CD4-positive, CD25-positive, alpha-beta regulatory T cell (primary cell): ENCODE measurements around the gene PRPF38B. TPM values are rescaled to one million over a fixed set of nuclear protein-coding genes. Genes with fewer than 3 reads are reported as not detected.
"Not testable (repeated sequence)": the region's sequence is repeated elsewhere in the genome, so short reads cannot be mapped to it uniquely, and the experiment has no call there.

Source experiments
- ATAC-seq, 2 donors: fragments of 150-1000 bp; cut with Tn5 transposase; one replicate each; pipeline ENCODE4 v1.10.0; 2021; ENCODE audit warnings: low read depth in 2 of 2, moderate number of reproducible peaks in 2 of 2, moderate library complexity in 1 of 2
- DNase-seq, 3 donors: peaks; one replicate each; pipeline versions ENCODE4 v3.0.0 to v3.0.0-alpha.2; 2012 to 2022; ENCODE audit warnings: mixed read lengths in 1 of 3
- H3K27ac ChIP-seq: one replicate; pipeline ENCODE4 v1.7.0; 2013; ENCODE audit warnings: mild to moderate bottlenecking, low read length; ENCODE audit not compliant: insufficient read depth, poor library complexity, severe bottlenecking
- H3K27me3 ChIP-seq: one replicate; pipeline ENCODE4 v1.7.0; 2013; ENCODE audit warnings: low read length; ENCODE audit not compliant: control insufficient read depth, insufficient read depth
- H3K36me3 ChIP-seq: one replicate; pipeline ENCODE4 v1.7.0; 2013; ENCODE audit warnings: mild to moderate bottlenecking, low read length, moderate library complexity; ENCODE audit not compliant: control insufficient read depth, insufficient read depth
- H3K4me1 ChIP-seq: 2 replicates; pipeline ENCODE4 v1.7.0; 2013; ENCODE audit warnings: mild to moderate bottlenecking, low read length; ENCODE audit not compliant: insufficient read depth, control insufficient read depth, poor library complexity, severe bottlenecking
- H3K4me3 ChIP-seq: one replicate; pipeline ENCODE4 v1.7.0; 2013; ENCODE audit warnings: low read depth, mild to moderate bottlenecking, low read length, moderate library complexity
- H3K9me3 ChIP-seq, 2 experiments: 1 replicate in 1 of 2; 2 replicates in 1 of 2; pipeline ENCODE4 v1.7.0; 2013; ENCODE audit warnings: low read length in 2 of 2, mild to moderate bottlenecking in 1 of 2, moderate library complexity in 1 of 2; ENCODE audit not compliant: control insufficient read depth in 2 of 2
- H3K27ac Mint-ChIP-seq, 3 donors: one replicate each; pipeline ENCODE4 v1.8.0; 2020 to 2022; ENCODE audit warnings: mild to moderate bottlenecking in 3 of 3, mixed read lengths in 3 of 3, moderate library complexity in 2 of 3
- H3K27me3 Mint-ChIP-seq: one replicate; pipeline ENCODE4 v1.8.0; 2022; ENCODE audit warnings: mild to moderate bottlenecking, mixed read lengths
- H3K36me3 Mint-ChIP-seq: one replicate; pipeline ENCODE4 v1.8.0; 2020; ENCODE audit warnings: mixed read lengths
- H3K4me1 Mint-ChIP-seq, 4 donors: one replicate each; pipeline ENCODE4 v1.8.0; 2020 to 2022; ENCODE audit warnings: mixed read lengths in 4 of 4, mild to moderate bottlenecking in 1 of 4
- H3K4me3 Mint-ChIP-seq, 4 donors: one replicate each; pipeline ENCODE4 v1.8.0; 2020 to 2022; ENCODE audit warnings: mild to moderate bottlenecking in 4 of 4, mixed read lengths in 4 of 4, moderate library complexity in 3 of 4
- H3K9me3 Mint-ChIP-seq, 7 donors: one replicate each; pipeline ENCODE4 v1.8.0; 2020 to 2022; ENCODE audit warnings: mixed read lengths in 7 of 7, mild to moderate bottlenecking in 3 of 7, moderate library complexity in 2 of 7
- polyA plus RNA-seq, 4 donors: library from polyadenylated mRNA; unstranded; fragments of 300-500 nt; fragmentation: Illumina TruSeq; gene quantifications; one replicate each; pipeline ENCODE4 v1.2.3, GENCODE V29; 2021
- total RNA-seq: library from RNA; stranded (reverse); gene quantifications from one replicate; pipeline ENCODE4 v1.2.3, GENCODE V29; 2022

The PRPF38B gene
- total and polyA plus RNA-seq, 5 donors from 2014 or later, result 18.9 to 132 (median 20.6) TPM

GRCh38 chr1:108701176-108701849 is 9.2 kb downstream of the PRPF38B start:
- peaks cover 31% of the 10 kb centered on the region for H3K36me3 Mint-ChIP-seq
- H3K4me3 ChIP-seq, result no peak overlapping the region
- H3K27ac Mint-ChIP-seq, result peak overlapping the region in 2 of 3 donors; percentile 32 to 90
- peaks cover under 1% of the 10 kb centered on the region for H3K27me3 Mint-ChIP-seq
- DNase-seq (no peak), ATAC-seq (no peak)
- no peak overlapping the region for H3K4me3 Mint-ChIP-seq
- peaks cover 43% of the 10 kb centered on the region for H3K4me1 ChIP-seq
- H3K4me1 Mint-ChIP-seq, result peaks cover 32 to 90% (median 51%) of the 10 kb centered on the region in 4 donors
- no peaks in the 10 kb centered on the region for H3K9me3 Mint-ChIP-seq
- H3K36me3 ChIP-seq, result peaks cover 56% of the 10 kb centered on the region
- H3K27me3 ChIP-seq, result no peaks in the 10 kb centered on the region
- peak overlapping the region; percentile 79 for H3K27ac ChIP-seq
- H3K9me3 ChIP-seq, result no peaks in the 10 kb centered on the region

- Histone ChIP-seq H3K36me3 (peaks cover 48% of the 10 kb centered on the region), H3K27ac (peak overlapping the region; percentile 79), H3K4me1 (peaks cover 36% of the 10 kb centered on the region)
- Mint-ChIP-seq H3K4me3 (peak overlapping the region in 2 of 4 donors; percentile 9 to 46), H3K36me3 (peaks cover 28% of the 10 kb centered on the region), H3K27ac (peak overlapping the region in 2 of 3 donors; percentile 80 to 90), H3K4me1 (peaks cover 28 to 84% (median 47%) of the 10 kb centered on the region in 4 donors)
- DNase-seq, H3K27me3 ChIP-seq, H3K9me3 Mint-ChIP-seq, H3K27me3 Mint-ChIP-seq, H3K4me3 ChIP-seq, ATAC-seq, H3K9me3 ChIP-seq: not testable (repeated sequence)
These were observed 10.0 kb downstream of the PRPF38B start for GRCh38 chr1:108702109-108702508.

GRCh38 chr1:108703939-108704338 is 11.8 kb downstream of the PRPF38B start:
- Histone ChIP-seq H3K4me3 (peak overlapping the region; percentile 56), H3K4me1 (peaks cover 24% of the 10 kb centered on the region), H3K36me3 (peaks cover 30% of the 10 kb centered on the region), H3K27me3 (peaks cover 2% of the 10 kb centered on the region), H3K9me3 (no peaks in the 10 kb centered on the region), H3K27ac (peak overlapping the region; percentile 79)
- Mint-ChIP-seq H3K4me3 (peak overlapping the region; percentile 31 to 80 (median 72)), H3K27me3 (peaks cover 8% of the 10 kb centered on the region), H3K27ac (peak overlapping the region; percentile 0 to 90 (median 90)), H3K36me3 (peaks cover 15% of the 10 kb centered on the region), H3K4me1 (peaks cover 21 to 72% (median 36%) of the 10 kb centered on the region in 4 donors), H3K9me3 (no peaks in the 10 kb centered on the region)
- DNase-seq (peak in 2 of 3 donors; percentile 42 to 76), ATAC-seq (peak; percentile 56 to 60)

GRCh38 chr1:108704496-108704895 is 12.4 kb downstream of the PRPF38B start:
- ATAC-seq (no peak), DNase-seq (no peak)
- H3K9me3 Mint-ChIP-seq, result no peaks in the 10 kb centered on the region
- H3K36me3 Mint-ChIP-seq, result peaks cover 10% of the 10 kb centered on the region
- Histone ChIP-seq H3K36me3 (peaks cover 24% of the 10 kb centered on the region), H3K9me3 (no peaks in the 10 kb centered on the region), H3K4me3 (peak overlapping the region; percentile 56), H3K4me1 (peaks cover 22% of the 10 kb centered on the region), H3K27me3 (peaks cover 2% of the 10 kb centered on the region), H3K27ac (peak overlapping the region; percentile 79)
- H3K27ac Mint-ChIP-seq, result peak overlapping the region; percentile 0 to 90 (median 90)
- peak overlapping the region in 2 of 4 donors; percentile 31 to 34 for H3K4me3 Mint-ChIP-seq
- peaks cover 23 to 69% (median 33%) of the 10 kb centered on the region in 4 donors for H3K4me1 Mint-ChIP-seq
- H3K27me3 Mint-ChIP-seq, result peaks cover 8% of the 10 kb centered on the region

- no peak overlapping the region for H3K27ac Mint-ChIP-seq
These were observed 14.5 kb downstream of the PRPF38B start for GRCh38 chr1:108706643-108707042.

GRCh38 chr1:108708691-108709660 is 16.9 kb downstream of the PRPF38B start:
- H3K4me3 Mint-ChIP-seq, result peak overlapping the region in 1 of 4 donors; percentile 6
- peak; percentile 80 to 83 for ATAC-seq

More at GRCh38 chr1:108706643-108707042, 14.5 kb downstream of the PRPF38B start:
- DNase-seq (no peak), ATAC-seq (no peak)
- H3K27me3 Mint-ChIP-seq, result peaks cover 17% of the 10 kb centered on the region
- H3K36me3 Mint-ChIP-seq, result no peaks in the 10 kb centered on the region
- H3K4me3 Mint-ChIP-seq, result no peak overlapping the region
- H3K9me3 ChIP-seq, result no peaks in the 10 kb centered on the region
- peaks cover 22% of the 10 kb centered on the region for H3K4me1 ChIP-seq
- no peak overlapping the region for H3K4me3 ChIP-seq
- H3K27me3 ChIP-seq, result peaks cover 2% of the 10 kb centered on the region
- peaks cover 5% of the 10 kb centered on the region for H3K36me3 ChIP-seq
- H3K9me3 Mint-ChIP-seq, result no peaks in the 10 kb centered on the region
- H3K27ac ChIP-seq, result no peak overlapping the region
- H3K4me1 Mint-ChIP-seq, result peaks cover 13 to 49% (median 27%) of the 10 kb centered on the region in 4 donors

GRCh38 chr1:108712606-108713150 is 20.6 kb downstream of the PRPF38B start, which contains the start of gene FNDC7:
FNDC7 (plus strand) TSS chr1:108712908; CDS start chr1:108712934, 26 bp downstream.
- ATAC-seq (no peak), DNase-seq (no peak)
- no peak within 1 kb of the TSS for H3K27ac Mint-ChIP-seq
- no peaks in the 10 kb centered on the region for H3K36me3 Mint-ChIP-seq
- Histone ChIP-seq H3K4me1 (no peaks in the 10 kb centered on the region), H3K9me3 (no peaks in the 10 kb centered on the region), H3K4me3 (no peak within 1 kb of the TSS), H3K36me3 (no peaks in the 10 kb centered on the region), H3K27ac (no peak within 1 kb of the TSS), H3K27me3 (peaks cover 2% of the 10 kb centered on the region)
- H3K27me3 Mint-ChIP-seq, result peaks cover 31% of the 10 kb centered on the region
- H3K9me3 Mint-ChIP-seq, result no peaks in the 10 kb centered on the region
- peaks cover 5 to 7% (median 6%) of the 10 kb centered on the region in 4 donors for H3K4me1 Mint-ChIP-seq
- H3K4me3 Mint-ChIP-seq, result no peak within 1 kb of the TSS

More at GRCh38 chr1:108708691-108709660, 16.9 kb downstream of the PRPF38B start:
- Histone ChIP-seq H3K4me3 (no peak overlapping the region), H3K9me3 (no peaks in the 10 kb centered on the region), H3K36me3 (no peaks in the 10 kb centered on the region), H3K4me1 (peaks cover 14% of the 10 kb centered on the region), H3K27me3 (peaks cover 2% of the 10 kb centered on the region), H3K27ac (no peak overlapping the region)
- peak overlapping the region in 1 of 3 donors; percentile 32 for H3K27ac Mint-ChIP-seq
- no peaks in the 10 kb centered on the region for H3K9me3 Mint-ChIP-seq
- H3K27me3 Mint-ChIP-seq, result peaks cover 29% of the 10 kb centered on the region
- H3K36me3 Mint-ChIP-seq, result no peaks in the 10 kb centered on the region
- peaks cover 13 to 30% (median 18%) of the 10 kb centered on the region in 4 donors for H3K4me1 Mint-ChIP-seq
- DNase-seq, result peak; percentile 23 to 81 (median 58)
